ENCODE measurements around the gene ACSM2B. TPM values are rescaled to one million over a fixed set of nuclear protein-coding genes. Genes with fewer than 3 reads are reported as not detected.
"Not testable (repeated sequence)": the region's sequence is repeated elsewhere in the genome, so short reads cannot be mapped to it uniquely, and the experiment has no call there.

ACSM2B gene
- total RNA-seq, 4 donors from 2014 or later, result 1.3 TPM; not detected in 3

GRCh38 chr16:20610211-20610891 lies 34.2 kb upstream of the ACSM2B start:
- Histone ChIP-seq H3K27me3 (no peaks in the 10 kb centered on the region), H3K9me3 (no peaks in the 10 kb centered on the region), H3K4me3 (no peak overlapping the region), H3K27ac (no peak overlapping the region), H3K4me1 (no peaks in the 10 kb centered on the region), H3K36me3 (no peaks in the 10 kb centered on the region)
- intact Hi-C loops (cut with DNase I; ENCODE audit: low total_unique reads), result no loop called here
- TF ChIP-seq CTCF (IDR thresholded peaks at IDR 0.05) (no peak), POLR2A (IDR thresholded peaks at IDR 0.05) (no peak)
- DNase-seq, result no peak

DNA sequence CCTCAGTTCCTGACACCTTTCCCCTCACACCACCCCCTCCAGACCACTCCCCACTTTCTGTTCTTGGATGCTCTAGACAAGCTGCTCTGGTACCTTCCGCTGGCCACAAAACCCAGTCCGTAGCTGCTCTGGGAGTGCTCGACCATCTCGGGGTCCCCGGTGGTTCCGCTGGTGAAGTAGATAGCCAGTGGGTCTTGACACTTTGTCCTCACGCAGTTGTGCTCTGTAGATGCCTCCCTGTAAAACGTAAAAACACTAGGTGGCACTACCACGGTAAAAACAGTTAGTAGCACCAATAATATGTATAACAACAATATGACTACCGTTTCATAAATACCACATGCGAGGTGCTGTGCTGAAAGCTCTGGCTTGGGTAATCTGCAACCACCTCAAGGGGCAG lies 26.0 kb upstream of the ACSM2B start:
- TF ChIP-seq CTCF (IDR thresholded peaks at IDR 0.05), result peak in 1 of 4 experiments; percentile 9
- H3K36me3 ChIP-seq; intact Hi-C loops (cut with DNase I; ENCODE audit: low total_unique reads); H3K4me1 ChIP-seq; H3K27ac ChIP-seq; DNase-seq; H3K27me3 ChIP-seq; H3K4me3 ChIP-seq; H3K9me3 ChIP-seq: not testable (repeated sequence)

DNA sequence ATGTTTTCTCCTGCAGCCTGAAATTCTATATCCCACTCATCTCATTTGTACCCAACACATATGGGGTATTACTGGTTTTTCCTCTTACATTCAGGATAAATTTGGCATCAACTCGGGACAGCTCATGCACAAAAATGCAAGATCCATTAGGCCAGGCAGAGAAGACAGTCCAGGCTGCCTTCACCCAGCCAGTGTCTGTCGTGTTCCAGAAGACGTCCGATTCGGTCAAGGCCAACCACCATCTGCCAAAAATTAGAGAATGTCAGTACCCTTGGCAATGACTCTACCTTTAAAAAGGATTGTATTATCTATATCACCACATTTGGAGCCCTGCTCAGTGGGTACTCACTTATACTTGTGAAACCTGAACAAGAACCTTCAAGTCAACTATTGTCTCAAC lies 23.3 kb upstream of the ACSM2B start:
- intact Hi-C loops (cut with DNase I; ENCODE audit: low total_unique reads); H3K9me3 ChIP-seq; H3K27me3 ChIP-seq; H3K36me3 ChIP-seq; H3K4me3 ChIP-seq; DNase-seq; H3K27ac ChIP-seq; H3K4me1 ChIP-seq: not testable (repeated sequence)

DNA sequence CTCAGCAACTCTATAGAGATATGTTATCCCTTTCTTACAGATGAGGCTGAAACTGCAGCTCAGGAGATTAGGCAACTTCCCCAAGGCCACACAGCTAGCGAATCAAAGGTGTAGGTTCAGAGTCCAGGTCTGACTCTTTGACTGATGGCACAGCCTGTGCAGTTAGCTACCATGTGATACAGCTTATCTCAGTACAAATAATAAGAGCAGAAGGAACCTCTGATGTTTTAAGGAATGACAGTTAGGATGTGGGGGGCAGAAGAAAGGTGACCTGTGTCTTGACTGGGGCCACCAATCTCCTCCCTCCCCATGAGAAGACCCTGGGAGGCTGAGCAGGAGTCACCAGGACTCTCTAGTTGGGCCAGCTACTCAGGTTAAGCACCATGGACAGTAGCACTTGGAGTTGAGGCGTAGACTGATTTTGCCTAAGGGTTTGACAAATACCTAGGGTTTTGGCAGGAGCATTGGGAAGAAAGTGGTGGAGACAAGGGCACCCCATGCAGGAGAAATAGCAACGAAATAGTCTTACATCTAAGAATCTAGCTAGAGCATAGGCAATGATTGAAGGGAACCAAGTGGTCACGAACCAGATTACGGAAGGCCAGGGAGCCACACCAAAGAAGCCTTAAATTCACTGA lies 22.8 kb upstream of the ACSM2B start:
- no peak for DNase-seq
- intact Hi-C loops (cut with DNase I; ENCODE audit: low total_unique reads), result no loop called here

GRCh38 chr16:20595694-20596093 lies 19.5 kb upstream of the ACSM2B start:
- intact Hi-C loops (cut with DNase I; ENCODE audit: low total_unique reads); H3K27ac ChIP-seq; H3K4me3 ChIP-seq; H3K9me3 ChIP-seq; H3K36me3 ChIP-seq; DNase-seq; H3K27me3 ChIP-seq; H3K4me1 ChIP-seq: not testable (repeated sequence)

More for the DNA sequence above, 22.8 kb upstream of the ACSM2B start:
- no peaks in the 10 kb centered on the region for H3K36me3 ChIP-seq
- H3K4me3 ChIP-seq, result no peak overlapping the region
- no peaks in the 10 kb centered on the region for H3K9me3 ChIP-seq
- no peak overlapping the region for H3K27ac ChIP-seq
- H3K27me3 ChIP-seq, result no peaks in the 10 kb centered on the region
- TF ChIP-seq CTCF (IDR thresholded peaks at IDR 0.05), result no peak
- no peak for TF ChIP-seq POLR2A (IDR thresholded peaks at IDR 0.05)
- no peaks in the 10 kb centered on the region for H3K4me1 ChIP-seq

DNA sequence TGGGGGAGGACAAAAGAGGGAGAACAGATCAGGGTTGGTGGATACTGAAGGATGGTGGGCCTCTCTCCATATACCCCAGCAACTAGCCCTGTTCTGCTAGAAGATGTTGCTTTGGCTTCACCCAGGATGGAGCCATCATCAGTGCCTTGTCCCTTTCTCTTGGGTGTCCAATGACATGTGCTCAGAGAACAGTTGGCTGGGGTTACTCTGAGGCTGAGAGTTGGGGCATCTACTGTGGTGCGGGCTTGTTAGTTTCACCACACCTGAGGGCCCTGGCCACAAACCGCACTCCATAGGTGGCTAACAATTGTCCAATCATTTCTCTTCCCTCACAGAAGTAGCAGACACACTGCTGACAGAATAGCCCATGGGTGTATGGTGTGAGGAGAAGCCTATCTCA lies 18.9 kb upstream of the ACSM2B start:
- DNase-seq; H3K27me3 ChIP-seq; H3K9me3 ChIP-seq; H3K4me1 ChIP-seq; intact Hi-C loops (cut with DNase I; ENCODE audit: low total_unique reads); H3K4me3 ChIP-seq; H3K27ac ChIP-seq; H3K36me3 ChIP-seq: not testable (repeated sequence)

GRCh38 chr16:20592780-20593179 lies 16.6 kb upstream of the ACSM2B start:
- H3K27ac ChIP-seq; H3K4me3 ChIP-seq; H3K36me3 ChIP-seq; H3K27me3 ChIP-seq; DNase-seq; H3K4me1 ChIP-seq; intact Hi-C loops (cut with DNase I; ENCODE audit: low total_unique reads); H3K9me3 ChIP-seq: not testable (repeated sequence)

GRCh38 chr16:20589486-20589885 lies 13.3 kb upstream of the ACSM2B start:
- intact Hi-C loops (cut with DNase I; ENCODE audit: low total_unique reads), result not testable (repeated sequence)

DNA sequence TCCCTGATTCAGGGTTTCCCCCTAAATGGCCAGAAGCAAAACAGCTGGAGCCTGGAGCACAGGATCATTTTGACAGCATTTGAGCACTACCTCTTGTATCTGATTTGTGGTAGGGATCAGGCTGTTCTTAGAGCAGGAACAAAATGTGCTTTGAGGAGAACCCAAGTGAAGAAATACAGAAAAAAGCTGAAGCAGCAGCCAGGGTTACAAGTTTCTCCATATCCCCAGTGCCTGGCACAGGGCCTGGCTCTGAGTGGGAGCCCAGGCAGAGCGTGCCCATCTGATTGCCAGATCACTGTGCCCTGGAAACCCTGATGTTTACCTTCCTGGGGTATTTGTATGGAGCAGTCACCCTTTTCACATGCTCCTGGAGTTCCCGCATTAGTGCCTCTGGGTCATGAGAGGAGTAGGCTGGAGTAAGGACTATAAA lies 11.5 kb upstream of the ACSM2B start:
- H3K36me3 ChIP-seq; H3K4me3 ChIP-seq; intact Hi-C loops (cut with DNase I; ENCODE audit: low total_unique reads); H3K9me3 ChIP-seq; H3K27me3 ChIP-seq; H3K4me1 ChIP-seq: not testable (repeated sequence)
- DNase-seq, result peak; percentile 82 to 83
- peak overlapping the region; percentile 75 to 84 for H3K27ac ChIP-seq

More at GRCh38 chr16:20589486-20589885, 13.3 kb upstream of the ACSM2B start:
- H3K27ac ChIP-seq, result peak overlapping the region; percentile 37 to 84
- not testable (repeated sequence) for H3K36me3 ChIP-seq, DNase-seq, H3K9me3 ChIP-seq, H3K27me3 ChIP-seq, H3K4me3 ChIP-seq, H3K4me1 ChIP-seq

- H3K4me3 ChIP-seq; H3K4me1 ChIP-seq; H3K36me3 ChIP-seq; H3K9me3 ChIP-seq; DNase-seq; intact Hi-C loops (cut with DNase I; ENCODE audit: low total_unique reads); H3K27me3 ChIP-seq: not testable (repeated sequence)
- H3K27ac ChIP-seq, result peak overlapping the region; percentile 85 to 86
Observed at GRCh38 chr16:20586716-20587115, 10.5 kb upstream of the ACSM2B start.

Measured in uterus (tissue), 4 donors.